GM23338 (cell line): ENCODE data around the gene TAPBPL. TPM values are rescaled to one million over a fixed set of nuclear protein-coding genes. Genes with fewer than 3 reads are reported as not detected.

Source experiments
- EZH2 ChIP-seq: fragments of 200-600 bp; sonication (generic); IDR thresholded peaks from one replicate; pipeline ENCODE4 v1.8.0; 2017; ENCODE audit warnings: antibody characterized with exemption, mild to moderate bottlenecking, low read depth; ENCODE audit not compliant: unreplicated experiment
- ZNF114 ChIP-seq: fragments of 250-450 bp; sonication (Bioruptor Pico); IDR thresholded peaks from 2 replicates; pipeline ENCODE4 v1.5.0; 2020; ENCODE audit warnings: mild to moderate bottlenecking, moderate library complexity
- ZNF331 ChIP-seq: fragments of 250-450 bp; sonication (Bioruptor Pico); IDR thresholded peaks from 2 replicates; pipeline ENCODE4 v1.5.0; 2020; ENCODE audit warnings: low read depth, mild to moderate bottlenecking, moderate library complexity
- polyA plus RNA-seq: library from polyadenylated mRNA; unstranded; fragments of >200 nt; fragmentation: Nextera tagmentation; extraction: Ambion mirVana; gene quantifications from 2 replicates; pipeline ENCODE4 v1.2.1, GENCODE V29; 2016
- total RNA-seq: library from RNA; depleted of rRNA; stranded (reverse); fragments of >200 nt; shearing (Covaris generic); gene quantifications from 2 replicates; pipeline ENCODE4 v1.2.3, GENCODE V29; 2014
- TF ChIP-seq, protein P1 (sequence below): fragments of 250-450 bp; sonication (Bioruptor Pico); IDR thresholded peaks from 2 replicates; pipeline ENCODE4 v1.5.0; 2020; ENCODE audit warnings: mild to moderate bottlenecking, moderate library complexity
- TF ChIP-seq, protein P2 (sequence below), 2 experiments: fragments of 200-600 bp in 1 of 2; sonication (generic) in 1 of 2; conservative IDR thresholded peaks; 2 replicates each; pipeline versions ENCODE4 v1.5.1 to v1.6.1; 2016 to 2017; ENCODE audit warnings: antibody characterized with exemption in 2 of 2, low read depth in 2 of 2, mild to moderate bottlenecking in 2 of 2, moderate library complexity in 1 of 2
- TF ChIP-seq, protein P3 (sequence below): IDR thresholded peaks from 2 replicates; pipeline ENCODE4 v1.6.1; 2016; ENCODE audit warnings: antibody characterized with exemption

TAPBPL gene
- total and polyA plus RNA-seq, 2 experiments from 2014 or later, result 0.59 to 0.65 TPM

DNA sequence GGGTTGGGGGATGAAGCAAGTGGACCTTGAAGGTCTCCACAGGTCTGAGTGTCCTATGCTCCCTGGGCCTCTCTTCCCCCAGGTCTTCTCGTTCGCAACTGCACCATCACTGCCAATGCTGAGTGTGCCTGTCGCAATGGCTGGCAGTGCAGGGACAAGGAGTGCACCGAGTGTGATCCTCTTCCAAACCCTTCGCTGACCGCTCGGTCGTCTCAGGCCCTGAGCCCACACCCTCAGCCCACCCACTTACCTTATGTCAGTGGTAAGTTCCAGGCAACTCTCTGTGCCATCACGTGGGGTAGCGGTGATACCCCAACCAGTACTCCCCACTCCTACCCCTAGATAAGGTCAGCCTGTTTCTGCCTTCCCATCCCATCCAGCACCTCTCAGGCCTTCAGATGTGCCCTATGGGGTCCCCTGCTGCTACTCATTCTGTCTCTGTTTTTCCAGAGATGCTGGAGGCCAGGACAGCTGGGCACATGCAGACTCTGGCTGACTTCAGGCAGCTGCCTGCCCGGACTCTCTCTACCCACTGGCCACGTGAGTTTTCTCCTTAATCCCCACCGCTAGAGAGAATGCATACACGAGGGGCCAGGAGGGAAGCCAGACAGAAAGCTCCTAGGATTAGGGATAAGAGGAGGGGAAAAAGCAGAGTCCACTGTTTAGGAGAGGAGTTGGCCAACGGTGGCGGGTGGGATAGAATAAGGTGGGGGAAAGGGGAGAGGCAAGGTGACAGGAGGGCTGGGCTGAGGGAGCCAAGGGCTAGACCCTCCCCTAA lies 1.6 kb upstream of the TAPBPL start (continued):
- TF ChIP-seq, protein P1, sequence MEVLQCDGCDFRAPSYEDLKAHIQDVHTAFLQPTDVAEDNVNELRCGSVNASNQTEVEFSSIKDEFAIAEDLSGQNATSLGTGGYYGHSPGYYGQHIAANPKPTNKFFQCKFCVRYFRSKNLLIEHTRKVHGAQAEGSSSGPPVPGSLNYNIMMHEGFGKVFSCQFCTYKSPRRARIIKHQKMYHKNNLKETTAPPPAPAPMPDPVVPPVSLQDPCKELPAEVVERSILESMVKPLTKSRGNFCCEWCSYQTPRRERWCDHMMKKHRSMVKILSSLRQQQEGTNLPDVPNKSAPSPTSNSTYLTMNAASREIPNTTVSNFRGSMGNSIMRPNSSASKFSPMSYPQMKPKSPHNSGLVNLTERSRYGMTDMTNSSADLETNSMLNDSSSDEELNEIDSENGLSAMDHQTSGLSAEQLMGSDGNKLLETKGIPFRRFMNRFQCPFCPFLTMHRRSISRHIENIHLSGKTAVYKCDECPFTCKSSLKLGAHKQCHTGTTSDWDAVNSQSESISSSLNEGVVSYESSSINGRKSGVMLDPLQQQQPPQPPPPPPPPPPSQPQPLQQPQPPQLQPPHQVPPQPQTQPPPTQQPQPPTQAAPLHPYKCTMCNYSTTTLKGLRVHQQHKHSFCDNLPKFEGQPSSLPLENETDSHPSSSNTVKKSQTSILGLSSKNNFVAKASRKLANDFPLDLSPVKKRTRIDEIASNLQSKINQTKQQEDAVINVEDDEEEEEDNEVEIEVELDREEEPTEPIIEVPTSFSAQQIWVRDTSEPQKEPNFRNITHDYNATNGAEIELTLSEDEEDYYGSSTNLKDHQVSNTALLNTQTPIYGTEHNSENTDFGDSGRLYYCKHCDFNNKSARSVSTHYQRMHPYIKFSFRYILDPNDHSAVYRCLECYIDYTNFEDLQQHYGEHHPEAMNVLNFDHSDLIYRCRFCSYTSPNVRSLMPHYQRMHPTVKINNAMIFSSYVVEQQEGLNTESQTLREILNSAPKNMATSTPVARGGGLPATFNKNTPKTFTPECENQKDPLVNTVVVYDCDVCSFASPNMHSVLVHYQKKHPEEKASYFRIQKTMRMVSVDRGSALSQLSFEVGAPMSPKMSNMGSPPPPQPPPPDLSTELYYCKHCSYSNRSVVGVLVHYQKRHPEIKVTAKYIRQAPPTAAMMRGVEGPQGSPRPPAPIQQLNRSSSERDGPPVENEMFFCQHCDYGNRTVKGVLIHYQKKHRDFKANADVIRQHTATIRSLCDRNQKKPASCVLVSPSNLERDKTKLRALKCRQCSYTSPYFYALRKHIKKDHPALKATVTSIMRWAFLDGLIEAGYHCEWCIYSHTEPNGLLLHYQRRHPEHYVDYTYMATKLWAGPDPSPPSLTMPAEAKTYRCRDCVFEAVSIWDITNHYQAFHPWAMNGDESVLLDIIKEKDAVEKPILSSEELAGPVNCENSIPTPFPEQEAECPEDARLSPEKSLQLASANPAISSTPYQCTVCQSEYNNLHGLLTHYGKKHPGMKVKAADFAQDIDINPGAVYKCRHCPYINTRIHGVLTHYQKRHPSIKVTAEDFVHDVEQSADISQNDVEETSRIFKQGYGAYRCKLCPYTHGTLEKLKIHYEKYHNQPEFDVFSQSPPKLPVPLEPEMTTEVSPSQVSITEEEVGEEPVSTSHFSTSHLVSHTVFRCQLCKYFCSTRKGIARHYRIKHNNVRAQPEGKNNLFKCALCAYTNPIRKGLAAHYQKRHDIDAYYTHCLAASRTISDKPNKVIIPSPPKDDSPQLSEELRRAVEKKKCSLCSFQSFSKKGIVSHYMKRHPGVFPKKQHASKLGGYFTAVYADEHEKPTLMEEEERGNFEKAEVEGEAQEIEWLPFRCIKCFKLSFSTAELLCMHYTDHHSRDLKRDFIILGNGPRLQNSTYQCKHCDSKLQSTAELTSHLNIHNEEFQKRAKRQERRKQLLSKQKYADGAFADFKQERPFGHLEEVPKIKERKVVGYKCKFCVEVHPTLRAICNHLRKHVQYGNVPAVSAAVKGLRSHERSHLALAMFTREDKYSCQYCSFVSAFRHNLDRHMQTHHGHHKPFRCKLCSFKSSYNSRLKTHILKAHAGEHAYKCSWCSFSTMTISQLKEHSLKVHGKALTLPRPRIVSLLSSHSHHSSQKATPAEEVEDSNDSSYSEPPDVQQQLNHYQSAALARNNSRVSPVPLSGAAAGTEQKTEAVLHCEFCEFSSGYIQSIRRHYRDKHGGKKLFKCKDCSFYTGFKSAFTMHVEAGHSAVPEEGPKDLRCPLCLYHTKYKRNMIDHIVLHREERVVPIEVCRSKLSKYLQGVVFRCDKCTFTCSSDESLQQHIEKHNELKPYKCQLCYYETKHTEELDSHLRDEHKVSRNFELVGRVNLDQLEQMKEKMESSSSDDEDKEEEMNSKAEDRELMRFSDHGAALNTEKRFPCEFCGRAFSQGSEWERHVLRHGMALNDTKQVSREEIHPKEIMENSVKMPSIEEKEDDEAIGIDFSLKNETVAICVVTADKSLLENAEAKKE, result no peak
- TF ChIP-seq ZNF331 (CRISPR knock-in tag), result no peak
- TF ChIP-seq EZH2, result no peak
- TF ChIP-seq, protein P2, sequence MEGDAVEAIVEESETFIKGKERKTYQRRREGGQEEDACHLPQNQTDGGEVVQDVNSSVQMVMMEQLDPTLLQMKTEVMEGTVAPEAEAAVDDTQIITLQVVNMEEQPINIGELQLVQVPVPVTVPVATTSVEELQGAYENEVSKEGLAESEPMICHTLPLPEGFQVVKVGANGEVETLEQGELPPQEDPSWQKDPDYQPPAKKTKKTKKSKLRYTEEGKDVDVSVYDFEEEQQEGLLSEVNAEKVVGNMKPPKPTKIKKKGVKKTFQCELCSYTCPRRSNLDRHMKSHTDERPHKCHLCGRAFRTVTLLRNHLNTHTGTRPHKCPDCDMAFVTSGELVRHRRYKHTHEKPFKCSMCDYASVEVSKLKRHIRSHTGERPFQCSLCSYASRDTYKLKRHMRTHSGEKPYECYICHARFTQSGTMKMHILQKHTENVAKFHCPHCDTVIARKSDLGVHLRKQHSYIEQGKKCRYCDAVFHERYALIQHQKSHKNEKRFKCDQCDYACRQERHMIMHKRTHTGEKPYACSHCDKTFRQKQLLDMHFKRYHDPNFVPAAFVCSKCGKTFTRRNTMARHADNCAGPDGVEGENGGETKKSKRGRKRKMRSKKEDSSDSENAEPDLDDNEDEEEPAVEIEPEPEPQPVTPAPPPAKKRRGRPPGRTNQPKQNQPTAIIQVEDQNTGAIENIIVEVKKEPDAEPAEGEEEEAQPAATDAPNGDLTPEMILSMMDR (conservative IDR thresholded peaks at IDR 0.05; ENCODE audit: low read depth in 2 of 2), result no peak
- no peak for TF ChIP-seq ZNF114 (CRISPR knock-in tag)
- TF ChIP-seq, protein P3, sequence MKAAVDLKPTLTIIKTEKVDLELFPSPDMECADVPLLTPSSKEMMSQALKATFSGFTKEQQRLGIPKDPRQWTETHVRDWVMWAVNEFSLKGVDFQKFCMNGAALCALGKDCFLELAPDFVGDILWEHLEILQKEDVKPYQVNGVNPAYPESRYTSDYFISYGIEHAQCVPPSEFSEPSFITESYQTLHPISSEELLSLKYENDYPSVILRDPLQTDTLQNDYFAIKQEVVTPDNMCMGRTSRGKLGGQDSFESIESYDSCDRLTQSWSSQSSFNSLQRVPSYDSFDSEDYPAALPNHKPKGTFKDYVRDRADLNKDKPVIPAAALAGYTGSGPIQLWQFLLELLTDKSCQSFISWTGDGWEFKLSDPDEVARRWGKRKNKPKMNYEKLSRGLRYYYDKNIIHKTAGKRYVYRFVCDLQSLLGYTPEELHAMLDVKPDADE, result no peak
